H9 (cell line): ENCODE measurements around the gene TMEM132D. TPM values are rescaled to one million over a fixed set of nuclear protein-coding genes. Genes with fewer than 3 reads are reported as not detected.
A peak's percentile ranks its signal among the peaks of the same experiment; 100 is the strongest.

Experiments used
- DNase-seq: peaks from one replicate; pipeline ENCODE4 v3.0.0-alpha.2; 2017
- H2AFZ ChIP-seq: one replicate; pipeline ENCODE4 v1.6.1; 2013; ENCODE audit warnings: mild to moderate bottlenecking, low read length, control low read depth, moderate library complexity
- H2AK5ac ChIP-seq: 2 replicates; pipeline ENCODE4 v1.6.1; 2013; ENCODE audit warnings: low read length, control low read depth, mixed read lengths; ENCODE audit not compliant: insufficient read length
- H2BK120ac ChIP-seq: one replicate; pipeline ENCODE4 v1.6.1; 2013; ENCODE audit warnings: low read depth, mild to moderate bottlenecking, low read length, control low read depth, inconsistent platforms; ENCODE audit not compliant: poor library complexity, severe bottlenecking
- H2BK12ac ChIP-seq: 2 replicates; pipeline ENCODE4 v1.6.1; 2013; ENCODE audit warnings: low read length, control low read depth, mixed read lengths, low read depth; ENCODE audit not compliant: insufficient read length
- H2BK15ac ChIP-seq: 2 replicates; pipeline ENCODE4 v1.6.1; 2013; ENCODE audit warnings: low read depth, low read length, control low read depth
- H2BK20ac ChIP-seq: one replicate; pipeline ENCODE4 v1.6.1; 2013; ENCODE audit warnings: low read depth, mild to moderate bottlenecking, low read length, control low read depth, inconsistent platforms; ENCODE audit not compliant: poor library complexity, severe bottlenecking
- H2BK5ac ChIP-seq: 2 replicates; pipeline ENCODE4 v1.6.1; 2013; ENCODE audit warnings: low read length, control low read depth, mixed read lengths; ENCODE audit not compliant: insufficient read length
- H3K14ac ChIP-seq: 2 replicates; pipeline ENCODE4 v1.6.1; 2013; ENCODE audit warnings: low read length, control low read depth; ENCODE audit not compliant: insufficient read depth
- H3K18ac ChIP-seq: 2 replicates; pipeline ENCODE4 v1.6.1; 2013; ENCODE audit warnings: low read depth, mild to moderate bottlenecking, mixed read lengths, low read length, control low read depth; ENCODE audit not compliant: insufficient read length
- H3K23ac ChIP-seq: 2 replicates; pipeline ENCODE4 v1.6.1; 2013; ENCODE audit warnings: low read length, control low read depth, mixed read lengths, low read depth; ENCODE audit not compliant: insufficient read length
- H3K23me2 ChIP-seq: 2 replicates; pipeline ENCODE4 v1.6.1; 2013; ENCODE audit warnings: low read depth, mild to moderate bottlenecking, mixed read lengths, low read length, control low read depth; ENCODE audit not compliant: insufficient read length, poor library complexity, severe bottlenecking
- H3K27ac ChIP-seq: 2 replicates; pipeline ENCODE4 v1.5.1; 2013; ENCODE audit warnings: low read length, control low read depth, mixed read lengths, low read depth; ENCODE audit not compliant: insufficient read length
- H3K27me3 ChIP-seq: 2 replicates; pipeline ENCODE4 v1.6.1; 2013; ENCODE audit warnings: low read length, control low read depth, inconsistent platforms; ENCODE audit not compliant: insufficient read depth
- H3K4ac ChIP-seq: 2 replicates; pipeline ENCODE4 v1.6.1; 2013; ENCODE audit warnings: low read depth, mild to moderate bottlenecking, control low read depth, inconsistent platforms, low read length, moderate library complexity
- H3K4me1 ChIP-seq: 2 replicates; pipeline ENCODE4 v1.6.1; 2013; ENCODE audit warnings: low read length, control low read depth, inconsistent platforms; ENCODE audit not compliant: insufficient read depth
- H3K4me2 ChIP-seq: 2 replicates; pipeline ENCODE4 v1.6.1; 2013; ENCODE audit warnings: low read length, control low read depth, mixed read lengths; ENCODE audit not compliant: insufficient read length, insufficient read depth
- H3K56ac ChIP-seq: 2 replicates; pipeline ENCODE4 v1.6.1; 2013; ENCODE audit warnings: low read depth, mild to moderate bottlenecking, mixed read lengths, low read length, control low read depth; ENCODE audit not compliant: insufficient read length
- H3K79me1 ChIP-seq: 2 replicates; pipeline ENCODE4 v1.6.1; 2013; ENCODE audit warnings: low read depth, mild to moderate bottlenecking, moderate library complexity, low read length, control low read depth, inconsistent platforms; ENCODE audit not compliant: insufficient read depth, poor library complexity, severe bottlenecking
- H3K79me2 ChIP-seq: 2 replicates; pipeline ENCODE4 v1.6.1; 2013; ENCODE audit warnings: low read length, control low read depth, inconsistent platforms; ENCODE audit not compliant: insufficient read depth
- H3K9ac ChIP-seq: 2 replicates; pipeline ENCODE4 v1.6.1; 2013; ENCODE audit warnings: low read length, control low read depth, mixed read lengths; ENCODE audit not compliant: insufficient read length; ENCODE audit errors: extremely low read depth
- H3K9me3 ChIP-seq: one replicate; pipeline ENCODE4 v1.6.1; 2013; ENCODE audit warnings: low read depth, low read length, inconsistent platforms; ENCODE audit not compliant: control insufficient read depth
- H3T11ph ChIP-seq: one replicate; pipeline ENCODE4 v1.6.1; 2013; ENCODE audit warnings: mild to moderate bottlenecking, low read length, control low read depth, inconsistent platforms
- H4K20me1 ChIP-seq: one replicate; pipeline ENCODE4 v1.6.1; 2013; ENCODE audit not compliant: control insufficient read depth, insufficient read length, insufficient read depth
- H4K5ac ChIP-seq: 2 replicates; pipeline ENCODE4 v1.6.1; 2013; ENCODE audit warnings: low read depth, mild to moderate bottlenecking, mixed read lengths, low read length, control low read depth; ENCODE audit not compliant: insufficient read length
- H4K8ac ChIP-seq: replicated peaks from 2 replicates; pipeline ENCODE4 v1.6.1; 2013; ENCODE audit warnings: low read length, control low read depth, mixed read lengths, low read depth; ENCODE audit not compliant: insufficient read length
- H4K91ac ChIP-seq: 2 replicates; pipeline ENCODE4 v1.6.1; 2013; ENCODE audit warnings: low read depth, mild to moderate bottlenecking, moderate library complexity, mixed read lengths, low read length, control low read depth; ENCODE audit not compliant: insufficient read length
- H3K27ac Mint-ChIP-seq, 3 experiments: 2 replicates in 2 of 3; 3 replicates in 1 of 3; pipeline ENCODE4 v1.8.0; 2020 to 2021; ENCODE audit warnings: mixed read lengths in 3 of 3, mild to moderate bottlenecking in 1 of 3, moderate library complexity in 1 of 3
- H3K27me3 Mint-ChIP-seq: 2 replicates; pipeline ENCODE4 v1.8.0; 2021; ENCODE audit warnings: low read depth, mild to moderate bottlenecking, moderate library complexity, mixed read lengths
- H3K36me3 Mint-ChIP-seq, 3 experiments: 2 replicates in 2 of 3; 3 replicates in 1 of 3; pipeline ENCODE4 v1.8.0; 2020 to 2021; ENCODE audit warnings: low read depth in 3 of 3, mixed read lengths in 3 of 3; ENCODE audit not compliant: insufficient read depth in 1 of 3
- H3K4me1 Mint-ChIP-seq, 2 experiments: 2 replicates each; pipeline ENCODE4 v1.8.0; 2020; ENCODE audit warnings: mixed read lengths in 2 of 2
- H3K4me3 Mint-ChIP-seq, 2 experiments: 2 replicates in 1 of 2; 3 replicates in 1 of 2; pipeline ENCODE4 v1.8.0; 2020 to 2021; ENCODE audit warnings: mild to moderate bottlenecking in 2 of 2, mixed read lengths in 2 of 2, moderate library complexity in 1 of 2
- H3K9me3 Mint-ChIP-seq, 2 experiments: 2 replicates in 1 of 2; 3 replicates in 1 of 2; pipeline ENCODE4 v1.8.0; 2020; ENCODE audit warnings: mild to moderate bottlenecking in 2 of 2, mixed read lengths in 2 of 2, moderate library complexity in 1 of 2
- WGBS: extraction: QIAGEN DNeasy Blood & Tissue Kit; methylation state at CpG from one replicate; pipeline ENCODE4 v1.1.7; 2013; ENCODE audit warnings: missing lambda C conversion rate, low lambda C conversion rate, mixed read lengths; ENCODE audit not compliant: insufficient read length; ENCODE audit errors: extremely low coverage; 5-methylcytosine and 5-hydroxymethylcytosine counted together
- long read RNA-seq: library from polyadenylated mRNA; unstranded; transcript quantifications from one replicate; pipeline ENCODE4 v2.0.0, GENCODE V29; 2020
- total RNA-seq: library from RNA; stranded (reverse); gene quantifications from 2 replicates; pipeline ENCODE4 v1.2.1, GENCODE V29; 2021
- TF ChIP-seq, protein P1 (sequence below): fragments of 200-600 bp; sonication (generic); conservative IDR thresholded peaks from 3 replicates; pipeline ENCODE4 v1.8.0; 2021; ENCODE audit warnings: antibody characterized with exemption, mild to moderate bottlenecking

TMEM132D gene
- 6.1 TPM in 2 replicates for total RNA-seq
- long read RNA-seq, full-length matches to known transcripts = 1 of 10 reads
- long read RNA-seq, partial matches to known transcripts = 2 of 10 reads
- long read RNA-seq, other reads (novel, unspliced or antisense) = 7 of 10 reads

DNA sequence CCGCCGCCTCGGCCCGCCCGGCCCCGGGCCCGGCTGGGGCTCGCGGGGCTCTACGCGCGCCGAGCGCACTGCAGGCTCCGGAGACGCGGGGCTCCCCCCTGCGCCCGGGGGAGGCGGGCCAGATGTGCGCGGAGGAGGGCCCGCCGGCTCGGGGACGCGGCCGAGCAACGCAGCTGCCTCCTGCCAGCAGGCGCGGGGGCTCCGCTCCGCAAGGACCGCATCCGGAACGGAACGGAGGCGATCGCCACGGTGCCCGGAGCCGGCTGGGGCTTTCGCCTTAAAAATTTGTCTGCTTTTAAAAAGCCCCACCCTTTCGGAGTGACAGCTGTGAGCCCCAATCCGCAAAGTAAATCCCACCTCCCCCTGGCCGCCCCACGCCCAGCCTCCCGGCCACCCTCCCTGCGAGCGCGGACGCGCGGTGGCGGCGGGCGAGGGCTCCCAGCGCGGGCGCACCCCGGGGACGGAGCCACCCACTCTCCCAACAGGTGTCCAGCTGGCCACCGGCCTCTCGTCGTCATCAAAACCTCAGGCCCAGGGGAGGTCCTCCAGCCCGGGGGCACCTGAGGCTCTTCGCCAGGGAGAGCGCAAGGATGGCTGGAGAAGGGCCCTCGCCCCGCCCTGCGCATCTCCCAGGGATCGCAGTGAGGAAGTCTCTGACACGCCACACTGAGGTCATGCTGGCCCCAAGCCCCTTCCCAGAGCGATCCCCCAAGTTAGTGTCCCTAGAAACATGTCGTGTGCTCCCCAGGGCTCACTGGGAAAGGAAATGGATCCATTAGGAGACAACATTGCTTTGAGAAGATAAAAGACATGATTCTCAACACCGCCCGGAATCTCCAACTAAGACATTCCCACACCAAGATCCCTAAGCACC lies at the start of gene TMEM132D:
Gene TMEM132D (minus strand): TSS at position 70 of the 874 bp plus-strand sequence.
- H3K4me1 Mint-ChIP-seq = peaks cover 26 to 31% of the 10 kb centered on the region in 2 experiments
- no CpG with 5 or more reads among the region's 77 CpGs for WGBS
- peak within 1 kb of the TSS; percentile 90 for H3K4me2 ChIP-seq
- H4K8ac ChIP-seq = no peak within 1 kb of the TSS
- no peak within 1 kb of the TSS for H2AFZ ChIP-seq
- H4K20me1 ChIP-seq = no peaks in the 10 kb centered on the region
- H3K4ac ChIP-seq = no peak within 1 kb of the TSS
- peak within 1 kb of the TSS; percentile 61 for H3K9ac ChIP-seq
- no peak within 1 kb of the TSS for H3K23ac ChIP-seq
- peaks cover 10% of the 10 kb centered on the region for H3K27me3 ChIP-seq
- no peak within 1 kb of the TSS for H2BK20ac ChIP-seq
- no peak within 1 kb of the TSS for H3K27ac ChIP-seq
- H4K5ac ChIP-seq = no peak within 1 kb of the TSS
- no peak within 1 kb of the TSS for H3T11ph ChIP-seq
- no peak within 1 kb of the TSS for H4K91ac ChIP-seq
- peak within 1 kb of the TSS; percentile 52 for H3K14ac ChIP-seq
- H3K23me2 ChIP-seq = peaks cover 17% of the 10 kb centered on the region
- H2BK12ac ChIP-seq = no peak within 1 kb of the TSS
- H2BK15ac ChIP-seq = no peak within 1 kb of the TSS
- peak within 1 kb of the TSS in 1 of 3 experiments; percentile 13; a peak in 2 of 7 replicates for H3K27ac Mint-ChIP-seq
- no peaks in the 10 kb centered on the region for H3K79me1 ChIP-seq
- no peaks in the 10 kb centered on the region for H3K9me3 ChIP-seq
- H2AK5ac ChIP-seq = no peak within 1 kb of the TSS
- H2BK120ac ChIP-seq = no peak within 1 kb of the TSS
- no peak within 1 kb of the TSS for H3K56ac ChIP-seq
- peaks cover 0 to 3% of the 10 kb centered on the region in 2 experiments; a peak in 2 of 5 replicates for H3K9me3 Mint-ChIP-seq
- H3K18ac ChIP-seq = peak within 1 kb of the TSS; percentile 87
- peak within 1 kb of the TSS; percentile 91 to 98 for H3K4me3 Mint-ChIP-seq
- H3K4me1 ChIP-seq = peaks cover 8% of the 10 kb centered on the region; the same call in 1 of the 2 replicates
- DNase-seq = peak; percentile 86
- H3K36me3 Mint-ChIP-seq = peaks cover 0 to 7% (median 4%) of the 10 kb centered on the region in 3 experiments; a peak in 4 of 7 replicates
- peaks cover 68% of the 10 kb centered on the region for H3K27me3 Mint-ChIP-seq
- H3K79me2 ChIP-seq = peaks cover 19% of the 10 kb centered on the region; the same call in 1 of the 2 replicates
- TF ChIP-seq, protein P1, sequence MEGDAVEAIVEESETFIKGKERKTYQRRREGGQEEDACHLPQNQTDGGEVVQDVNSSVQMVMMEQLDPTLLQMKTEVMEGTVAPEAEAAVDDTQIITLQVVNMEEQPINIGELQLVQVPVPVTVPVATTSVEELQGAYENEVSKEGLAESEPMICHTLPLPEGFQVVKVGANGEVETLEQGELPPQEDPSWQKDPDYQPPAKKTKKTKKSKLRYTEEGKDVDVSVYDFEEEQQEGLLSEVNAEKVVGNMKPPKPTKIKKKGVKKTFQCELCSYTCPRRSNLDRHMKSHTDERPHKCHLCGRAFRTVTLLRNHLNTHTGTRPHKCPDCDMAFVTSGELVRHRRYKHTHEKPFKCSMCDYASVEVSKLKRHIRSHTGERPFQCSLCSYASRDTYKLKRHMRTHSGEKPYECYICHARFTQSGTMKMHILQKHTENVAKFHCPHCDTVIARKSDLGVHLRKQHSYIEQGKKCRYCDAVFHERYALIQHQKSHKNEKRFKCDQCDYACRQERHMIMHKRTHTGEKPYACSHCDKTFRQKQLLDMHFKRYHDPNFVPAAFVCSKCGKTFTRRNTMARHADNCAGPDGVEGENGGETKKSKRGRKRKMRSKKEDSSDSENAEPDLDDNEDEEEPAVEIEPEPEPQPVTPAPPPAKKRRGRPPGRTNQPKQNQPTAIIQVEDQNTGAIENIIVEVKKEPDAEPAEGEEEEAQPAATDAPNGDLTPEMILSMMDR = 0 out of 3 replicates have a peak, but pooled peaks have one; percentile 11
- H2BK5ac ChIP-seq = no peak within 1 kb of the TSS
